Prostate gland (tissue), 2 donors: ENCODE data around the gene TNRC6A.

Experiments used
- POLR2A ChIP-seq: fragments of 450-650 bp; IDR thresholded peaks from one replicate; pipeline ENCODE4 v1.6.1; 2016; ENCODE audit warnings: antibody characterized with exemption, mild to moderate bottlenecking
- POLR2AphosphoS5 ChIP-seq: sonication (generic); formaldehyde crosslinking; IDR thresholded peaks from one replicate; pipeline ENCODE4 v1.6.1; 2017; ENCODE audit warnings: antibody characterized with exemption
- TF ChIP-seq, protein P1 (sequence below), 4 experiments: fragments of 200-600 bp in 2 of 4; fragments of 450-650 bp in 2 of 4; sonication (generic) in 2 of 4; IDR thresholded peaks; 1 replicate in 3 of 4; 2 replicates in 1 of 4; pipeline ENCODE4 v1.5.1; 2016 to 2019; ENCODE audit warnings: antibody characterized with exemption in 4 of 4, mild to moderate bottlenecking in 2 of 4, moderate library complexity in 2 of 4

DNA sequence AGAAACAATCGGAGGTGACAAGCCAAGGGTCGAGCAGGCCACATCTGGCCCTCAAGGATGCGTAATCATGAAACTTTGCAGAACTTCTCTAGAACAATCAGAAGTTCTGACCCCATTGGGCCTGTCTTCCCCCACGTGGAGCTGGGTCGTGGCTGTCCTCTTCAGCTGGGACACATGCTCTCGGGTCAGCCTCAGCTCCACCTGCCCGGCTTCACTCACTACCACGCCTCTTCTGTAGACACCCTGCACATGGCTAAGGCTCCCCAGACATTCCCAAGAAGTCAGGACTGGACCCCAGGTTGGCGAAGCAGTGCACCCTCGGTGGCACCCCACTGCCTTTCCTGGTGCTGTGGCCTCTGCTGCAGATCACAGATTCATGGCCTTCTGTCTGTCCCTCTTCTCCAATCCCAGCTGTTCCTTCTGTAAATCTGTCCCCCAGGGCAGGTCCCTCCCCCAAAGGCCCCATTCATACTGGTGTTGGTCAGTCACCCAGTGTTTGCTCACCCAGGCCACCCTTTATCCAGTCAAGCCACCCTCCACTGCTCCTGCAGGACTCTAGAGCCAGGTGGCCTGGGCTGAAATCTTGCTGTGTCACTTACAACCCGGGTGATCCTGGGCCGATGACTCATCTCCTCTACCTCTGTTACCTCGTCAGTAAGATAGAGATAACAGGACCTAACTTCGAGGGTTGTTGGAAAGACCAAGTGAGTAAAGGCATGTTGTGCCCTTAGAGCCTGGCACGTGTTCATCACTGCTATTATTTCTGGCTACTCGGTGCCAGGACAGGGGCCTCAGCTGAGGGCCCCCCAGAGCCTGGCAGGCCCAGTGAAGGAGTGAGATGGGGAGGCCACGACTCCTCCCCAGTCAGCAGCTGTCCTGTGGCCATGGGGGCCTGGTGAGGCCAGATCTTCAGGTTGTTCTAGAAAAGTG is 114.9 kb downstream of the TNRC6A start:
- TF ChIP-seq, protein P1, sequence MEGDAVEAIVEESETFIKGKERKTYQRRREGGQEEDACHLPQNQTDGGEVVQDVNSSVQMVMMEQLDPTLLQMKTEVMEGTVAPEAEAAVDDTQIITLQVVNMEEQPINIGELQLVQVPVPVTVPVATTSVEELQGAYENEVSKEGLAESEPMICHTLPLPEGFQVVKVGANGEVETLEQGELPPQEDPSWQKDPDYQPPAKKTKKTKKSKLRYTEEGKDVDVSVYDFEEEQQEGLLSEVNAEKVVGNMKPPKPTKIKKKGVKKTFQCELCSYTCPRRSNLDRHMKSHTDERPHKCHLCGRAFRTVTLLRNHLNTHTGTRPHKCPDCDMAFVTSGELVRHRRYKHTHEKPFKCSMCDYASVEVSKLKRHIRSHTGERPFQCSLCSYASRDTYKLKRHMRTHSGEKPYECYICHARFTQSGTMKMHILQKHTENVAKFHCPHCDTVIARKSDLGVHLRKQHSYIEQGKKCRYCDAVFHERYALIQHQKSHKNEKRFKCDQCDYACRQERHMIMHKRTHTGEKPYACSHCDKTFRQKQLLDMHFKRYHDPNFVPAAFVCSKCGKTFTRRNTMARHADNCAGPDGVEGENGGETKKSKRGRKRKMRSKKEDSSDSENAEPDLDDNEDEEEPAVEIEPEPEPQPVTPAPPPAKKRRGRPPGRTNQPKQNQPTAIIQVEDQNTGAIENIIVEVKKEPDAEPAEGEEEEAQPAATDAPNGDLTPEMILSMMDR (IDR thresholded peaks at IDR 0.05) = no peak
- no peak for TF ChIP-seq POLR2A
- TF ChIP-seq POLR2AphosphoS5 = no peak
